ENCODE measurements around the gene SPATA21.
"Not testable (repeated sequence)": the region's sequence is repeated elsewhere in the genome, so short reads cannot be mapped to it uniquely, and the experiment has no call there.

Gene SPATA21

GRCh38 chr1:16474891-16475290 lies 37.7 kb upstream of the SPATA21 start:
- not testable (repeated sequence) for H3K27me3 ChIP-seq (ENCODE audit: control insufficient read depth in 1 of 2, insufficient read depth in 2 of 2, low read length in 2 of 2); H3K4me1 ChIP-seq (ENCODE audit: control insufficient read depth in 1 of 2, insufficient read depth in 2 of 2, low read length in 2 of 2); H3K4me3 ChIP-seq (ENCODE audit: low read depth in 1 of 2, low read length in 2 of 2); H3K9me3 ChIP-seq (ENCODE audit: control insufficient read depth in 1 of 2, low read length in 2 of 2); H3K27ac ChIP-seq (ENCODE audit: low read depth, low read length); H3K9ac ChIP-seq (ENCODE audit: low read depth in 1 of 2, low read length in 2 of 2)
- peaks cover 0 to 25% of the 10 kb centered on the region in 2 donors for H3K36me3 ChIP-seq (ENCODE audit: control insufficient read depth in 1 of 2, insufficient read depth in 2 of 2, low read length in 2 of 2)

- Histone ChIP-seq H3K4me3 (ENCODE audit: low read depth in 1 of 2, low read length in 2 of 2) (no peak overlapping the region), H3K9me3 (ENCODE audit: control insufficient read depth in 1 of 2, low read length in 2 of 2) (no peaks in the 10 kb centered on the region), H3K4me1 (ENCODE audit: control insufficient read depth in 1 of 2, insufficient read depth in 2 of 2, low read length in 2 of 2) (no peaks in the 10 kb centered on the region), H3K9ac (ENCODE audit: low read depth in 1 of 2, low read length in 2 of 2) (no peak overlapping the region), H3K27me3 (ENCODE audit: control insufficient read depth in 1 of 2, insufficient read depth in 2 of 2, low read length in 2 of 2) (no peaks in the 10 kb centered on the region), H3K36me3 (ENCODE audit: control insufficient read depth in 1 of 2, insufficient read depth in 2 of 2, low read length in 2 of 2) (peaks cover 0 to 25% of the 10 kb centered on the region in 2 donors), H3K27ac (ENCODE audit: low read depth, low read length) (no peak overlapping the region)
Measured at GRCh38 chr1:16474166-16474800, 37.1 kb upstream of the SPATA21 start.

GRCh38 chr1:16468558-16468957 lies 31.3 kb upstream of the SPATA21 start:
- Histone ChIP-seq H3K9me3 (ENCODE audit: control insufficient read depth in 1 of 2, low read length in 2 of 2) (no peaks in the 10 kb centered on the region), H3K27me3 (ENCODE audit: control insufficient read depth in 1 of 2, insufficient read depth in 2 of 2, low read length in 2 of 2) (no peaks in the 10 kb centered on the region), H3K27ac (ENCODE audit: low read depth, low read length) (no peak overlapping the region), H3K36me3 (ENCODE audit: control insufficient read depth in 1 of 2, insufficient read depth in 2 of 2, low read length in 2 of 2) (peaks cover 0 to 17% of the 10 kb centered on the region in 2 donors), H3K4me1 (ENCODE audit: control insufficient read depth in 1 of 2, insufficient read depth in 2 of 2, low read length in 2 of 2) (no peaks in the 10 kb centered on the region), H3K4me3 (ENCODE audit: low read depth in 1 of 2, low read length in 2 of 2) (no peak overlapping the region), H3K9ac (ENCODE audit: low read depth in 1 of 2, low read length in 2 of 2) (no peak overlapping the region)

- H3K9me3 ChIP-seq (ENCODE audit: control insufficient read depth in 1 of 2, low read length in 2 of 2), result no peaks in the 10 kb centered on the region
- H3K27me3 ChIP-seq (ENCODE audit: control insufficient read depth in 1 of 2, insufficient read depth in 2 of 2, low read length in 2 of 2), result no peaks in the 10 kb centered on the region
- H3K4me1 ChIP-seq (ENCODE audit: control insufficient read depth in 1 of 2, insufficient read depth in 2 of 2, low read length in 2 of 2), result no peaks in the 10 kb centered on the region
- peaks cover 7 to 23% of the 10 kb centered on the region in 2 donors for H3K36me3 ChIP-seq (ENCODE audit: control insufficient read depth in 1 of 2, insufficient read depth in 2 of 2, low read length in 2 of 2)
- H3K27ac ChIP-seq (ENCODE audit: low read depth, low read length), result no peak overlapping the region
- no peak overlapping the region for H3K4me3 ChIP-seq (ENCODE audit: low read depth in 1 of 2, low read length in 2 of 2)
- H3K9ac ChIP-seq (ENCODE audit: low read depth in 1 of 2, low read length in 2 of 2), result no peak overlapping the region
Measured at GRCh38 chr1:16464917-16465625, 27.8 kb upstream of the SPATA21 start.

DNA sequence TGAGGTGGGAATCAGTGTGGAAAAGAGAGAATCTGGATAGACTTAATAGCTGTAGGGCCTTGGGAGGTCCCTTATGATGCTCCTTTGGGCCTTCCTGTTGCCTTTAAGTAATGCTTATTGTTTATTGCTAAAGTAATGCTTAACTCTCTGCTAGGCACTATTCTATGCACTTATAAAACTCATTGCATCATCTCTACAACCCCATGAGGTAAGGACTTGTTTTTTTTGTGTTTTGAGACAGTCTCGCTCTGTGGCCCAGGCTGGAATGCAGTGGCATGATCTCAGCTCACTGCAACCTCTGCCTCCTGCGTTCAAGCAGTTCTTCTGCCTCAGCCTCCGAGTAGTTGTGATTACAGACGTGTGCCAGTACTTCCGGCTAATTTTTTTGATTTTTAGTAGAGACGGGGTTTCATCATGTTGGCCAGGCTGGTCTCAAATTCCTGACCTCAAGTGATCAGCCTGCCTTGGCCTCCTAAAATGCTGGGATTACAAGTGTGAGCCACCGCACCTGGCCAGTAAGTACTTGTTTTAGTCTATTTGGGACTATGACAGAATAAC lies 25.6 kb upstream of the SPATA21 start:
- Histone ChIP-seq H3K4me1 (ENCODE audit: control insufficient read depth in 1 of 2, insufficient read depth in 2 of 2, low read length in 2 of 2) (no peaks in the 10 kb centered on the region), H3K27me3 (ENCODE audit: control insufficient read depth in 1 of 2, insufficient read depth in 2 of 2, low read length in 2 of 2) (no peaks in the 10 kb centered on the region), H3K4me3 (ENCODE audit: low read depth in 1 of 2, low read length in 2 of 2) (no peak overlapping the region), H3K9me3 (ENCODE audit: control insufficient read depth in 1 of 2, low read length in 2 of 2) (no peaks in the 10 kb centered on the region), H3K27ac (ENCODE audit: low read depth, low read length) (no peak overlapping the region), H3K9ac (ENCODE audit: low read depth in 1 of 2, low read length in 2 of 2) (no peak overlapping the region), H3K36me3 (ENCODE audit: control insufficient read depth in 1 of 2, insufficient read depth in 2 of 2, low read length in 2 of 2) (peaks cover 14 to 41% of the 10 kb centered on the region in 2 donors)

DNA sequence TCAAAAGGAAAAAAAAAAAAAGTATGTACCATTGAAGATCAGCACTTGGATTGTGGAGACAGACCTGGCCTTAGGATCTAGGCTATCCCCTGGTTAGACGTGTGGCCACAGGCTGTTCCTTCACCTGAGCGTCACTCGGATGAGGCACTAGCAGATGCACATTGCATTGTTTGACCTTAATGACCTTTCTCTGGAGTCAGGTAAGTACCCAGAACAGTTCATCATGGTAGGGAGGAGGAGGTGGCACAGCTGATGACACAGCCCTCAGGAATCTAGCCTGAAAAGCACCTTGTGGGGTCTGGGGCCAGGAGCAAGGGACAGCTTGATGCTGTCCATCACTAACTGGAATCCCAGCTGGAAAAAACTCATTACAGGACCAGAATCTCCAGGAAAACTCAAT lies 24.5 kb upstream of the SPATA21 start:
- Histone ChIP-seq H3K36me3 (ENCODE audit: control insufficient read depth in 1 of 2, insufficient read depth in 2 of 2, low read length in 2 of 2) (peaks cover 17 to 52% of the 10 kb centered on the region in 2 donors), H3K9ac (ENCODE audit: low read depth in 1 of 2, low read length in 2 of 2) (no peak overlapping the region), H3K27ac (ENCODE audit: low read depth, low read length) (no peak overlapping the region), H3K4me1 (ENCODE audit: control insufficient read depth in 1 of 2, insufficient read depth in 2 of 2, low read length in 2 of 2) (no peaks in the 10 kb centered on the region), H3K4me3 (ENCODE audit: low read depth in 1 of 2, low read length in 2 of 2) (no peak overlapping the region), H3K9me3 (ENCODE audit: control insufficient read depth in 1 of 2, low read length in 2 of 2) (no peaks in the 10 kb centered on the region), H3K27me3 (ENCODE audit: control insufficient read depth in 1 of 2, insufficient read depth in 2 of 2, low read length in 2 of 2) (no peaks in the 10 kb centered on the region)

- H3K36me3 ChIP-seq (ENCODE audit: control insufficient read depth in 1 of 2, insufficient read depth in 2 of 2, low read length in 2 of 2), result peaks cover 27 to 66% of the 10 kb centered on the region in 2 donors
- no peak overlapping the region for H3K9ac ChIP-seq (ENCODE audit: low read depth in 1 of 2, low read length in 2 of 2)
- no peak overlapping the region for H3K27ac ChIP-seq (ENCODE audit: low read depth, low read length)
Measured at GRCh38 chr1:16459352-16459925, 22.2 kb upstream of the SPATA21 start.

DNA sequence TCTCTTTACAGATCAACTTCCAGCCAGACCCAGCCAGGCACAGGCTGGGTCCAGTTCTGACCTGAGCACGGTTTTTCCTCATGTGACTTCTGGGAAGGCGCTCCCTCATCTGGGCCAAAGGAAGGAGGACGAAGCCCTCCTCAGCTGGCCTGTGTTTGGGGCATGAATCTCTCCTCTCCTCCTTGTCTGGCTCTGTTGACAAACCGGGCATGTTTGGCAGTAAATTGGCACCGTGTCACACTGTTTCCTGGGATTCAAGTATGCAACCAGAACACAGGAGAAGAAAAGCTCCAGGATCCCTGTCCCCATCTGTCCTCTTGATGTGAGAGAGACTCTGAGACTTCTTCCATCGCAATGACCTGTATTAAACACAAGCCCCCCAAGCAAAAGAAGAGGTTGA lies 21.6 kb upstream of the SPATA21 start:
- H3K27me3 ChIP-seq (ENCODE audit: control insufficient read depth in 1 of 2, insufficient read depth in 2 of 2, low read length in 2 of 2), result no peaks in the 10 kb centered on the region
- no peak overlapping the region for H3K27ac ChIP-seq (ENCODE audit: low read depth, low read length)
- H3K4me1 ChIP-seq (ENCODE audit: control insufficient read depth in 1 of 2, insufficient read depth in 2 of 2, low read length in 2 of 2), result no peaks in the 10 kb centered on the region
- H3K4me3 ChIP-seq (ENCODE audit: low read depth in 1 of 2, low read length in 2 of 2), result no peak overlapping the region
- H3K9ac ChIP-seq (ENCODE audit: low read depth in 1 of 2, low read length in 2 of 2), result no peak overlapping the region
- H3K9me3 ChIP-seq (ENCODE audit: control insufficient read depth in 1 of 2, low read length in 2 of 2), result no peaks in the 10 kb centered on the region
- H3K36me3 ChIP-seq (ENCODE audit: control insufficient read depth in 1 of 2, insufficient read depth in 2 of 2, low read length in 2 of 2), result peaks cover 27 to 66% of the 10 kb centered on the region in 2 donors

More at GRCh38 chr1:16459352-16459925, 22.2 kb upstream of the SPATA21 start:
- H3K9me3 ChIP-seq (ENCODE audit: control insufficient read depth in 1 of 2, low read length in 2 of 2), result no peaks in the 10 kb centered on the region
- no peaks in the 10 kb centered on the region for H3K4me1 ChIP-seq (ENCODE audit: control insufficient read depth in 1 of 2, insufficient read depth in 2 of 2, low read length in 2 of 2)
- H3K27me3 ChIP-seq (ENCODE audit: control insufficient read depth in 1 of 2, insufficient read depth in 2 of 2, low read length in 2 of 2), result no peaks in the 10 kb centered on the region
- H3K4me3 ChIP-seq (ENCODE audit: low read depth in 1 of 2, low read length in 2 of 2), result no peak overlapping the region

- not testable (repeated sequence) for H3K4me3 ChIP-seq (ENCODE audit: low read depth in 1 of 2, low read length in 2 of 2); H3K9me3 ChIP-seq (ENCODE audit: control insufficient read depth in 1 of 2, low read length in 2 of 2); H3K27ac ChIP-seq (ENCODE audit: low read depth, low read length); H3K27me3 ChIP-seq (ENCODE audit: control insufficient read depth in 1 of 2, insufficient read depth in 2 of 2, low read length in 2 of 2); H3K9ac ChIP-seq (ENCODE audit: low read depth in 1 of 2, low read length in 2 of 2); H3K4me1 ChIP-seq (ENCODE audit: control insufficient read depth in 1 of 2, insufficient read depth in 2 of 2, low read length in 2 of 2)
- peaks cover 36 to 73% of the 10 kb centered on the region in 2 donors for H3K36me3 ChIP-seq (ENCODE audit: control insufficient read depth in 1 of 2, insufficient read depth in 2 of 2, low read length in 2 of 2)
Measured at GRCh38 chr1:16456151-16456550, 18.9 kb upstream of the SPATA21 start.

- H3K36me3 ChIP-seq (ENCODE audit: control insufficient read depth in 1 of 2, insufficient read depth in 2 of 2, low read length in 2 of 2), result peaks cover 36 to 79% of the 10 kb centered on the region in 2 donors
- not testable (repeated sequence) for H3K9me3 ChIP-seq (ENCODE audit: control insufficient read depth in 1 of 2, low read length in 2 of 2); H3K27me3 ChIP-seq (ENCODE audit: control insufficient read depth in 1 of 2, insufficient read depth in 2 of 2, low read length in 2 of 2); H3K9ac ChIP-seq (ENCODE audit: low read depth in 1 of 2, low read length in 2 of 2); H3K27ac ChIP-seq (ENCODE audit: low read depth, low read length); H3K4me1 ChIP-seq (ENCODE audit: control insufficient read depth in 1 of 2, insufficient read depth in 2 of 2, low read length in 2 of 2); H3K4me3 ChIP-seq (ENCODE audit: low read depth in 1 of 2, low read length in 2 of 2)
Measured at GRCh38 chr1:16454909-16455308, 17.7 kb upstream of the SPATA21 start.

All from duodenal mucosa (tissue), 2 donors.